DMS114 treated with DMSO at 0.1 percent for 48 hours (cell line): ENCODE data around the gene NOTCH1.
"Not testable (repeated sequence)": the region's sequence is repeated elsewhere in the genome, so short reads cannot be mapped to it uniquely, and the experiment has no call there.

ENCODE experiments used
- DNase-seq: peaks from one replicate; lab custom pipeline; 2025; ENCODE audit not compliant: unreplicated experiment; lab: John Stamatoyannopoulos, UW

NOTCH1 gene

DNA sequence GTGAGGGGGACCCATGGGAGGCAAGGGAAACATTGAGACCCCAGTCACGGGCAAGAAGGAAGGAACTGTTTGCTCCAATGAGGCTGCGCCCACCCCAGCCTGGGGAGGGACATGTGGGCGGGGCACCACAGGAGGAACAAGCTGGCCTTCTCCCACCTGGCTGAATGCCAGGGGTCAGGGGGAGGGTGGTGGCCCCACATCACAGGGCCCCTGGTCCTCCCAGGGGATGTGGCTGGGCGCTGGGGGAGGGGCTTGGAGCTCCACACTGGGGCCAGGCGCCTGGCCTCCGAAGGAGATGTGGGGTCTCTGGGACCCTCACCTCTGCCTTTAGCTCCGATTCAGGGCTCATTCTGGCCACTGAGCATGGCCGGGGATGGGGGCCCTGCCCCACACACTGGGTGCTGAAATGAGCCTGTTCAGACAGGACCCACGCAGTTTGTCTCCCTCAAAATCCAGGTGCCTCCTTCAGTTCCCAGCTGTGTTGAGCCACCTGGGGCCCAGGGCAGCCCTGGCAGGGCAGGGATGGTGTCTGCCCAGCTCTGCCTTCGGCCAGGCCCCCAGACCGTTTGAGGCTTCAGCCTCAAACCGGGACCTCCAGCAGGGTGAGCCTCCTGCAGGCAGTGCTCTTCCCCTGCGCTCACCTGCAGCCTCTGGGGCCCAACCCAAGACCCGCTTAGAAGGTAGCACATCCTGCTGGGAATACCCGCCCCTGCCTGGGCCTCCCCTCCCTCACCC is 33.2 kb upstream of the NOTCH1 start:
- DNase-seq = no peak

DNA sequence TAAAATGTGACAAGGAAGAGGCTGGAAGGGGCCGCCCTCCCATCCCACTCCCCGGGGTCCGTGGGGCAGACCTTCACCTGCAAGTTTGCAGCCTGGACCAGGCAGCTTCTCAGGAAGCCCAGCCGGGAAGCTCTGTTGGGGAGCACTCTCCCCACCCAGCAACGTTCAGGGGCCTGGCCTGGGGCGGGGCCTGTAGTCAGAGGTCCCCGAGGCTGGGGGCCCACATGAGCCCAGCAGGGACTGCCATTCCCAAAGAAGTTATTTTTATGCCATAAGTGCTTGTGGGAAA is 32.7 kb upstream of the NOTCH1 start:
- no peak for DNase-seq

DNA sequence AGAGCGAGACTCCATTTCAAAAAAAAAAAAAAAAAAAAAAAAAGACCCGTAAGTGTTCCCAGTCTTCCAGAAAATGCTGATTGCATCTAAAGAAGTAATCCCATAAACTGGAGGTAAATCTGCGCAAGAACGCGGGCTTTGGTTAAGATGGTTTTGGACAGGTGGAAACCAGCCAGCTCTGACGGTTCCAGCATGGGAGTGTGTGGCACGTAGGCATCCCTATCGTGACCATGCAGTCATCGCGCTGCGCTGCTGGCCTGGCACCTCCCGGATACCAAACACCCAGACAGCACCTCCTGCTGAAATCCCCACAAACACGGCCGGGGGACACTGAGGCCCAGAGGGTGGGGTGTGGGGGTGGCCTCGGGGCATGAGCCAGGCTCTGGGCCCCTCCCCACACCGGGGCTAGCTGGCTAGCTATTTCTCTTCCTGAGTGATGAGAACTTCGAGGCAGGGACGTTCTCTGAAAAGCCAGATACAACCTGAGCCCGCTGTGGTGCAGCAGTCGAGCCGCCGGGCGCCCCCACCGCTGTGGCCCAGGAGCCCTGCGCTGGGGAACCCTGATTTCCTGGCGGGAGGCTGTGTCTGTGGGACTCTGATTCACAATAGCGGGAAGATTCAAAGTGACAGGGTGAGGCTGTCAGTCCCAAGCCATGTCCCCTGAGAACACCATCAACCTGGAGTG is 32.2 kb upstream of the NOTCH1 start:
- DNase-seq = no peak

DNA sequence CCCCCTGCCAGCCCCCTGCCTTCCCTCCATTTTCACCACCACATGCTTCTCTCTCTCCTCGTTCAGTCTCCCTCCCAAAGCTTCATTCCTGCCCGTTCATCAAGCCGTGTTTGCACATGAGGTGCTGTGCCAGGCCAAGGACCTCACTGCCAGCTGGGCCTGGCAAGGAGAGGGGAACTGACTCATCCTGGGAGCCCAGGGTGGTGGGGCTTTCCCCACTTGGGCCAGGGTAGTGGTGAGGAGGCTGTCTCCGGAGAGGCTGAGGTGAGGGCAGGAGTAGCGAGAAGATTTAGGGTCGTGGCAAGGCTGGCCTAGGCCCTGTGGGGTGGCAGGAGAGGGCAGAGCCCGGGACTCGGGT is 30.4 kb upstream of the NOTCH1 start:
- DNase-seq = no peak

DNA sequence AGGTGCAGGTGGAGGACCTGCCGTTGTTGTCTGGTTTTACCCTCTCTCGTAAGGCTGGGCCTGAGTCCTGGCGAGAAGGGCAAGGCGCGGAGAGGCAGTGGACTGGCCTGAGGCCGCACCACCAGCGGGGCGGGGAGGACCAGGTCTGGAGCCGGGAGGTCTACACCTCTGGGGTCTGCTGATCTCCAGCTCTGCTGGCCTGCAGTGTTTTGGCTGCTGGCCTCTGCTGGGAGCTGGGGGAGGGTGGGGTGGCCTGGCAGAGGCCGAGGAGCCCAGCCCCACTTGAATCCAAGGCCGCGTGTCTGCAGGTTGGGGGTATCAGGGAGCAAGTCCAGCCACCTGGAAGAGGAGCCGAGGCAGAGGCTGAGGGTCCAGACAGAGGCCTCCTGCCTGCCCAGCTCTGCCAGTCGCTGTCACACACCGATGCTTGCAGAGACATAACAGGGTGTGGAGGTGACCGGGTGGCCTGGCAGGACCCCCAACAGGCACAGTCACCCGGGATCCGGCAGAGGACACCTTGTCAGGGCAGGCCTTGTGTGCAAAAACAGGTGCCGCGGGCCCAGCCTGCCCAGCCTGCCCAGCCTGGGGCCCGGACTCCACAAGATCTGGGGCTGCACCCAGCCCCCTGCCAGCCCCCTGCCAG is 29.9 kb upstream of the NOTCH1 start:
- no peak for DNase-seq

DNA sequence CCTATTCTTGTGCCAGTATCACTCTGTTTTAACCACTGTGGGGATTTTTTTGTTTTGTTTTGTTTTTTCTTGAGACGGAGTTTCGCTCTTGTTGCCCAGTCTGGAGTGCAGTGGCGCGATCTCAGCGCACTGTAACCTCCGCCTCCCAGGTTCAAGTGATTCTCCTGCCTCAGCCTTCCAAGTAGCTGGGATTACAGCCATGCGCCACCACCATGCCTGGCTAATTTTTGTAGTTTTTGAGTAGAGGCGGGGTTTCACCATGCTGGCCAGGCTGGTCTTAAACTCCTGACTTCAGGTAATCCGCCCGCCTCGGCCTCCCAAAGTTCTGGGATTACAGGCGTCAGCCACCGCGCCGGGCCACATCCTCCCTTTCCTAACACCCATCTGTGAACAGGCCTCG is 28.8 kb upstream of the NOTCH1 start:
- DNase-seq = not testable (repeated sequence)

DNA sequence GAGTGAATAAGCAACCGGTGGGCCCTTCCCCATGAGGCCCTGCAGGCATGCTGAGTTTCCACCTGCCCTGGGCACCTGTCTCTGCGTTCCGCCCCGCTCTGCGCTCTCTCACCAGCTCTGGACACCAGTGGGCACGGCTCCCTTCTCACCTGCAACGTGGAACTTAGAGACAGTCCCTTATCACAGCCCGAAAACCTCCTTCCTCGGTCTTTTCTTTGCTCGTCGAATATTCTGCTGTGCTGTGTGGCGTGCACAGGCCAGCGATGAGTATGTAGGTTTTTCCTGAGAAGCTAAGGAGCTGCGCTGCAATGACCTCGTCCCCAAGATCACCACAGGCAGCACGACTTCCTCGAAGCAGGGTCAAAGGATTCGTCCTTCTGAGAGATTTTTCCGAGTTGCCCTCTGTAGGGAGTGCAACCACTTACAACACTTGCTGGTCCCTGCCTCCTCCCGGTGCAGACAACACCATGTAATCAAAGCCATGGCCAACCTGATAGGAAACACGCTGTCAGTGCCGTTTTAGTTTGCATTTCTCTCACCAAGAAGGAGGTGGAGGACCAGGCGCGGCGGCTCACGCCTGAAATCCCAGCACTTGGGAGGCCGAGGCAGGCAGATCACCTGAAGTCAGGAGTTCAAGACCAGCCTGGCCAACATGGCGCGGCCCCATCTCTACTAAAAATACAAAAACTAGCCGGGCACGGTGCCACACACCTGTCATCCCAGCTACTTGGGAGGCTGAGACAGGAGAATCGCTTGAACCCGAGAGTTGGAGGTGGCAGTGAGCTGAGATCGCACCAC is 27.2 kb upstream of the NOTCH1 start:
- DNase-seq = no peak

DNA sequence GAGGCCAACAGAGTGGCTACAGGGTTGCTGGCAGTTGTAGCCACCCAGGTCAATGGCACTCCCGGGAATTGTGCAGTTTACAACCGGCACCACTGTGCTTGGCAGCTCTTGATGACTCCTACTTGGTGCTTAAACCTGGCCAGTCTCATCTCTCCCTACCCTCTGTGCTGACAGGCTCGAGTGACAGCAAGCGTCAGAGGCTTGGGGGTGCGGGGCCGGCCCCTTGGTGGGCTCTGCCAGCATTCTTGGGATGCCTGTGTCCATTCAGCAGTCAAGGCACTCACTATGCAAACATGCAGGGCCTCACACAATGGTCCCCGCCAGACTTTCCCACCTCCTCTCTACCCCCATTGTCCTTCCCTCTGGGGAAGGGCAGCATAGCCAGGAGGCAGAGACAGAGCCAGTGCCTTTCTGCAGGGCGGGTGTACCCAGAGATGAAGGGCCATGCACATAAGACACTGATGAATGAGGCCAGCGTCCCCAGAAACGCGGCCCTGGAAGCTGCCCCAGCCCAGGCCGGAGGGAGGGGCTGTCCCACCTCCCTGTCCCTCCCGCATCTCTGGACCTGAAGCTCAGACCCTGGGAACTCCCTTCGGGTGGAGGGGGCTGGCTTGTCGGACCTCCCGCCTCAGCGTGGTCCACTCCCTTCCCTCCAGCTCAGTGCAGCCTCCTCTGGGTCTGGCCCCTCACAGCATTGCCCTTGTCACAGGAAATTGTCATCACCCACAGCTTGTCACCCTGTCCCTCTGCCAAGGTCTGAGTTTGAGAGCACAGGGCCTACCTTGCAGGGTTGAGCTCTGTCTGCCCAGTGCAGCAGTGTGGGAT is 26.4 kb upstream of the NOTCH1 start:
- no peak for DNase-seq

DNA sequence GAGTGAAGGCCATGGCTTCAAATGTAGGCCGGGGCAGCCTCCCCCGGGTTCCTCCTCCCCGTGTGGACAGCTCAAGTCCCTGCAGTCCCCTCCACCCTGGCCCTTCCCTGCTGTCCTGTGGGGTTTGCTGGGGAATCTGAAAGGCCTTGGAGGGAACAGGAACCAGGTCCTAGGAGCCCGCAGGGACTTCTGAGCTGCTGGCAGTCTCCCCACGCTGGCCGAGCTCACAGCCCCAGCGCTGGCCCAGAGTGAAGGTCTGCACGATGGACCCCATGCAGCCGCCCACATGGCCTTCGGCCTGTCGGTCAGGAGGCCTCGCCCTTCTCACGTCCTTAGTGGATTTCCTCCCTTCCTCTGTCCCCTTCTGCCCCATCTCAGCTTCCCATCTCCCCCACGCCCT is 25.7 kb upstream of the NOTCH1 start:
- DNase-seq = no peak

DNA sequence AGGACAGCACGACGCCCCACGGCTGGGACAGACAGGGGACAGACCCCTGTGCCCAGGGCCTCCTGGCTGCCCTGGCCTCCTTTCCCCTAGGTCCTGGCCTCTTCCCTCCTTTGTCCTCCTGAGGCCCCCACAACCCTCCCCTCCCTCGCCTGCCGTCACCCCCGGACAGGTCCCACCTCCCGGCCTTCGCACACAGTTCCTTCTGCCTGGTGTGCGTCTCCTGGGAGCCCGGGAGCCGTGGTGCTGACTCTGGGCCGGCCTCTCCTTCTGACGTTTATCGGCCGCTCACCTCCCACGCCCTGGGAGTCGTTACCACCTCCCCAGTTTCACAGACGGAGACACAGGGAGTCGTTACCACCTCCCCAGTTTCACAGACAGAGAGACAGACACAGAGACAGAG is 25.1 kb upstream of the NOTCH1 start:
- no peak for DNase-seq

DNA sequence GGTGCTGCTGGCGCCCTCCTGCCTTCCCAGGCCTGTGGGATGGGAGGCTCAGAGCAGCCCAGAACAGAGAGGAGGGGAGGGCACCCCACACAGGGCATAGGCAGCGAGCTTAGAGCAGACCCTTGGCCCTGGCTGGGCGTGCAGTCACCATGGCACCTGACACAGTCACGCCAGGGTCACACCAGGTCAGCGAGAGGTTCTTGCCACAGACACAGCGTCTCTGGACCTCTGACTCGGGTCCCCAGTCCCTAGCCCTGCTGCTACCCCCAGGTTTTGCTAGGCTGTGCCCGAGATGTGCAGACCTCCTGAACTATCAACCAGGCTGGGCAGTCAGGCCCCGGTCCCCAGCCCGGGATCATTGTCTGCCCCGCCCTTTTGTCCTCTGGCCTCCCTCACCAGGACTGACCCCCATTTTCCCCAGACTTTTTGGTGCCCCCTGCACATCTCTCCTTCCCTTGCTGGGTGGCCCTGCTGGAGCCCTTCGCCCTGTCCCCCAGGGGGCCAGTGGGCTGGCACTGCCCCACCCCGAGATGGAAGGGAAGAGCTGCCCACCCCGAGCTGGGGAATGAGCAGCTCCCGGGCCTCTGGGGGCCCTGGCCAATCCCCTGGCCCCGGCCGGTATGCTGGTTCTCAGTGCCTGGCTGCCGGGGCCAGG is 24.5 kb upstream of the NOTCH1 start:
- DNase-seq = no peak

DNA sequence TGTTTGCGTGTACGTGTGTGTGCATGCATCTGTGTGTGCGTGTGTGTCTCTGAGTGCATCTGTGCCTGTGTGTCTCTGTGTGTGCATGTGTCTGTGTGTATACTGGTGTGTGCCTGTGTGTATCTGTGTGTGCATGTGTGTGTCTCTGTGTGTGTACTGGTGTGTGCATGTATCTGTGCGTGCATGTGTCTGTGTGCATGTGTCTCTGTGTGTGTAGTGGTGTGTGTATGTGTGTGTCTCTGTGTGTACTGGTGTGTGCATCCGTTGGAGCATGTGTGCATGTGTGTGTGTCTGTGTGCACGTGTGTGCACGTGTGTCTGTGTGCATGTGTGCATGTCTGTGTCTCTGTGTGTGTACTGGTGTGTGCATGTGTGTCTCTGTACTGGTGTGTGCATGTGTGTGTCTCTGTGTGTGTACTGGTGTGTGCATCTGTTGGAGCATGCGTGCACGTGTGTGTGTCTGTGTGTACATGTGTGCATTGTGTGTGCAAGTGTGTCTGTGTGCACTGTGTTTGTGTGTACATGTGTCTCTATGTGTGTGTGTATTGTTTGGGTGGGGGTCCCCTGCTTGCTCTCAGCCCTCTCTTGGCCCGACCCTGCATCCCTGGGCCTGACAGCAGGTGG is 23.8 kb upstream of the NOTCH1 start:
- no peak for DNase-seq

DNA sequence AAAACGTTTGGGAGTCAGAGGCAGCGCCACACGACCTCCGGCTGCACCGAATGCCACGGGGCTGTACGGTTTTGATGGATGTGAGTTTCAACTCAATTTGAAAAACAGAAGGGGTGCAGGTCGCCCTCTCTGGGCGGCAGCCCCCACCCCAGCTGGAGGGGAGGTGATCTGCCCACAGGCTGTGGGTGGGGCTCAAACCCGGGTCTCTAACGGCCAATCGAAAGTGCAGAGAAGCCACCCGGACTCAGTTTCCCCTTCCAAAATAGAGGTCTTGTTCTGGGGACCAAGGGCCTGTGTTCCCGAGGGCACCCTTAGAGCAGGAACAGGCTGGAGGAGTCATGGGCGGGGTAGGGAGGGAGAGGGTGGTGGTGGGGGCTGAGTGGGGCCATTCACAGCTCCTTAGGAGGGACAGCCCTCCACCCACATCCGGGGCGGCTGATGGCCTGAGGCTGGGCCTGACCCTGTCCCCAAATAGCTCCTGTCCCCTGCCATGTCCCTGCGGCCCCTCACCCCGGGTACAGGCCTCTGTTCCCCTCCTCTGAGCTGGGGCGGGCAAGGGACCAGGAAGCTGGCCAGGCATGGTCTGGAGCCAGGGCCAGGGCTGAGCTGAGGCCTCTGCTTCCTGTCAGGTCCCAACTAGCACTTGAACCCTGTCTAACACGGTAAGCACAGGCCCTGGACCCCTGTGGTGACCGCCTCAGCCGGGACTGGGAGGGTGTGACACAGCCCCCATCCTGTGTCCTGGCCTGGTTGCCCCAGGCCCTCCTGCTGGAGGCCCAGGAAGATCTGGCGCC is 22.6 kb upstream of the NOTCH1 start:
- DNase-seq = no peak

DNA sequence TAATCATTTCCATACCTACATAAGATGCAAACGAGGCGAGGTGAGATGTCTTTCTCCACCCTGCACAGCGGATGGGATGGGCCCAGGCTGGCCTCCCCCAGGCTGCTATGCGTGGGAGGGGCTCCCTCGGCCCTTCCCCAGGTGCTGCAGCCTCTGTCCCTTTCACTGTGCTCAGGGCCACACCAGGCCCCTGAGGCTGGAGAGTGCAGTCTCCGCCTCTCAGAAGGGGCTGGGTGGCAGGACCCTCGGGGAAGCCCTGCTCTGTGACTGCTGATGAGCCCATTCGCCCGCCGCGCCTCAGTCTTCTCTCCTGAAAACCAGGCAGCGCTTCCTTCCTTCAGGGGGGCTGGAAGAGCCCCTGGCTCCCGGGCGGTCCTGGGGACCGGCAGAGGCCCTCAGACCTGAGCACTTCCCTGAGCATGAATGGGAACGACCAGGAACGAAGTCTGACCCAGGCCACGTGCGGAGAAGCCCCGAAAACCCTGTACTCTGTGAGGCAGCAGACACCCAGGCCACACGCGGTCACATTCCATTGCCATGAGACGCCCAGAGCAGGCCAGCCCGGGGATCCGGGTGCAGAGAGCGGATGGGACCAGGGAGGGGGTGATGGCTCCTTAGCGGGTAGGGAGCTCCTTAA is 21.9 kb upstream of the NOTCH1 start:
- no peak for DNase-seq

DNA sequence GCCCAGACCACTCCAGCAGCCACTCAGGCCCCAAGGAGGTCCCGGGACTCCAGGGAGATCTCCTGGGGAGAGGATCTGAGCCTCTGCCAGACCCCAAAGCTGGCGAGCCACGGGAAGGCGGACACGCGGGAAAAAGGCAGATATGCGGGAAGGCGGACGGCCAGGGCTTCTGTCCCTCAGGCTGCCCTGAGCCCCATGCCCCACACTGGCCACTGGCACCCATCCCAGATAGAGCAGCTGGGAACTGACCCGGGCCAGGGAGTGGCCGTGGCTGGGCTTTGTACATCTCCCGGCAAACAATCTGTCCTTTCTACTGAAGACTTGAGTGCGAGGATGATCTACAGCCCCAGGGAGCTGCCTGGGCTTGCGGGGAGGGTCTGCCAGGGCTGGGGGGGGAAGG is 21.1 kb upstream of the NOTCH1 start:
- no peak for DNase-seq

DNA sequence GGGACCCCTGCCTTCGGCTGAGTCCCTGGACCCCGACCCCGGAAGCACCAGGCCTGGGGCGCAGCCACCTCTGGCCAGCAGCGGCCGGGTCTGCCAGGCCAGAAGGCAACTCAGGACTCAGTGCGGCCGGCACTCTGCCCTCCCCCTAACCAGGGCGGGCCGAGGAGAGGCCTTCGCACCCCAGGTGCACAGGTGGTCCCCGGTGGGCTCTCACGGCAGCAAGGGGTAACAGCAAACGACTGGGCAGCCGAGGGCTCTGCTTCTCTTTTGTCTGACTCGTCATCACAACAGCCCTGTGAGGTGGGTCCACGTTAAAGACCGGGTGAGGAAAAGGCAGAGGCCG is 20.7 kb upstream of the NOTCH1 start:
- DNase-seq = no peak

DNA sequence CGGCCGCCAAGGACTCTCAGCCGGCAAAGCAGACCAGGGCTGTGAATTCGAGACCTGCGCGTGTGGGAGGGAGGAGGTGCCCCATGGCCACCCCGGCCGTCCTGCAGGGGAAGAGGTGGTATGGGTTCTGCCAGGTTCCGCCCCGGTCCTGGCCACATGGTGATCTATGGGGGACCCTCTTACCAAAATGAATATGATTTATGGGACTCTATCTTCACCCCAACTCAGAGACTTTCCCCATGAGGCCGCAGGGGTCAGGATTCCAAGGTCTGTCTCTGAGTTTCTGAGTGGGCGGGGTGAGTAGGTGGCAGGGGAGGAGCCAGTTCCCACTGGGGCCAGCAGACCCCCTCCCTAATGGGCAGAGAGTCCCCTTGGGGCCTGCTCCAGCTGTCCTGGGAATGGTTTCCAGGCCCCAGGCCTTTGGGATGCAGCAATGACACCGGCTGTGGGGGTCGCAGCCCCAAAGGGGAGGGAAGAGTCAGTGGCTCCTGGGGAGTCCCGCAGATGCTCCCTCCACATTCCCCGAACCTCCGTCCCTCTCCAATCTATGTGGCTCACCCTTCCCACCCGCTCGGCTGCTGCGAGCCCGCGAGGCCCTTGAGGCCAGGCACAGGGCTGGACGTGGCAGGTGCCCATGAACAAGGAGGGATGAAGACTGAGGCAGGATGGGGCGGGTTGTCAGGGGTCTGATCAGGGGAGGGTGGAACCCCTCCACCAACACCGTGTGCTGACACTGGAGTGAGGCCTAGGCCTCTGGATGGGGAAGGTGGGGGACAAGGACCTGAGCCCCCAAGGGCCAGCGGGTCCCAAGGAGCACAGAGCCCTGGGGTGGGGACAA is 20.1 kb upstream of the NOTCH1 start:
- DNase-seq = no peak

DNA sequence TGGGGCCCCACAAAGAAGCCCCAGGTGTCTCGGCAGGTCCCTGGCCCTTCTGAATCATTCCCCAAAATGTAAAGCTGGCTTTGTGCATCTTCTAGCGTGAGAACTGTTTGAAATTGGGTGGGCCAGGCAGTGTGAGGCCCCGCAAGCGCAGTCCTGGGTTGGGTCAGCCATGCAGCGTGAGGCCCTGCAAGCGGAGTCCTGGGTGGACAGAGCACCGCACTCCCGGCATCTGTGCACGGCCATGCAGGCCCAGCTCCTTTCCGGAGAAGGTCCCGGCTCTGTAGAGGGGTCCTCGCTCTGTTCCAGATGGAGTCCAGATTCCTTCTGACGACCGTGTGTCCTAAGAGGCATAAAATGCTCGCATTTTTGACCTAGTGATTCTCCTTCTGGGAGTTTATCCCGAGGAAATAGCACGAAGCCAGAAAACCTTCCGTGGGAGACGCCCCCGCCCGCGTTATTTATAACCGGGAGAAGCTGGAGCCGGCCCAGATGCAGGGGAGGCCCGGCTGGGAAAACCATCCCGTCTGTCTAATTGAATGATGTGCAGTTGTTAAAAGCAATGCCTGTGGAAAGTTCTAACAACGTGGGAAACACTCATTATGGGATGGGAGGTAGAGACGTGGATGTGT is 19.4 kb upstream of the NOTCH1 start:
- no peak for DNase-seq
